Lung (tissue), 12 donors: ENCODE data around the gene ATRX. TPM values are rescaled to one million over a fixed set of nuclear protein-coding genes. Genes with fewer than 3 reads are reported as not detected.

ENCODE experiments used
- ATAC-seq: fragments of 200-7000 bp; cut with Tn5 transposase; one replicate; pipeline ENCODE4 v1.9.1; 2020; ENCODE audit warnings: moderate number of reproducible peaks; ENCODE audit not compliant: insufficient read depth, low FRiP score
- DNase-seq, 3 donors: peaks; one replicate each; pipeline ENCODE4 v3.0.0-alpha.2; 2013 to 2017
- H3K27ac ChIP-seq, 2 donors: one replicate each; pipeline ENCODE4 v1.5.1; 2013; ENCODE audit warnings: mild to moderate bottlenecking in 2 of 2, moderate library complexity in 2 of 2, control low read depth in 1 of 2, inconsistent platforms in 1 of 2, low read depth in 1 of 2, low read length in 1 of 2
- H3K27me3 ChIP-seq, 3 donors: one replicate each; pipeline ENCODE4 v1.5.1; 2013; ENCODE audit warnings: low read length in 2 of 3; ENCODE audit not compliant: control insufficient read depth in 3 of 3, insufficient read depth in 3 of 3
- H3K36me3 ChIP-seq, 4 donors: one replicate each; pipeline ENCODE4 v1.5.1; 2013; ENCODE audit warnings: low read length in 4 of 4, mild to moderate bottlenecking in 1 of 4, moderate library complexity in 1 of 4; ENCODE audit not compliant: control insufficient read depth in 4 of 4, insufficient read depth in 4 of 4
- H3K4me1 ChIP-seq, 5 donors: one replicate each; pipeline ENCODE4 v1.5.1; 2013; ENCODE audit warnings: low read length in 5 of 5, mild to moderate bottlenecking in 2 of 5, moderate library complexity in 1 of 5; ENCODE audit not compliant: control insufficient read depth in 5 of 5, insufficient read depth in 5 of 5
- H3K4me3 ChIP-seq: one replicate; pipeline ENCODE4 v1.5.1; 2013; ENCODE audit warnings: mild to moderate bottlenecking, control low read depth, moderate library complexity
- H3K9ac ChIP-seq, 2 donors: one replicate each; pipeline ENCODE4 v1.5.1; 2013; ENCODE audit warnings: low read length in 2 of 2, control low read depth in 1 of 2; ENCODE audit not compliant: insufficient read depth in 1 of 2
- H3K9me3 ChIP-seq, 4 donors: one replicate each; pipeline ENCODE4 v1.5.1; 2013; ENCODE audit warnings: low read length in 3 of 4, mild to moderate bottlenecking in 1 of 4, moderate library complexity in 1 of 4; ENCODE audit not compliant: control insufficient read depth in 4 of 4, insufficient read depth in 3 of 4
- CTCF ChIP-seq: IDR thresholded peaks from 2 replicates; pipeline ENCODE4 v1.5.1; 2012; ENCODE audit warnings: mild to moderate bottlenecking; ENCODE audit errors: control extremely low read depth, extremely low read depth
- WGBS, 2 donors: extraction: QIAGEN DNeasy Blood & Tissue Kit; methylation state at CpG; one replicate each; pipeline ENCODE4 v1.1.7; 2013; 5-methylcytosine and 5-hydroxymethylcytosine counted together
- polyA plus RNA-seq, 2 donors: library from polyadenylated mRNA; stranded (reverse); fragments of 200-250 nt; gene quantifications; one replicate each; pipeline ENCODE4 v1.2.1, GENCODE V29; 2013
- total RNA-seq, 2 donors: library from RNA; depleted of rRNA in 1 of 2; stranded (reverse); fragments of >200 nt in 1 of 2; gene quantifications; one replicate each; pipeline ENCODE4 v1.2.1, GENCODE V29; 2014 to 2021
- donor health status: control.
- donor health status: control.
- donor health status: Bipolar disorder and iron deficiency.
- donor health status: healthy.
- donor health status: DM: yes; HTN: yes; CAD: no.

The ATRX gene
- total and polyA plus RNA-seq, 4 donors: 10.6 to 208 (median 36.9) TPM

DNA sequence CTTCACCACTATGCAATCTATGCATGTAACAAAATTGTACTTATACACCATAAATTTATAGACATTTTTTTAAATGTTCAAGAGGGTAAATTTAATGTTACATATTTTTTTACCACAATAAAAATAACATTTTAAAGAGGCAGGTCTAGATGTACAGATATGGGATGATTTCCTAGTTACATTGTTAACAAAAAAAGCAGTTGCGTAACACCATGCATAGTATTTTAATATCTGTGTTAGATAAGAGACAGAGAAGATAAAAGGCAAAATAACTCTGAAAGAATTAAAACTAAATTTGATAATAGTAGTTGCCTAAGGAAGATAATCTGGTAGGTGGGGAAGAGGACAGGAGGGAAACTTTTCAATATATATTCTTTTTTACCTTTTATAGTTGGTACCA, 9.1 kb upstream of the ATRX start:
- no peaks in the 10 kb centered on the region for H3K4me1 ChIP-seq
- TF ChIP-seq CTCF: no peak
- H3K27me3 ChIP-seq: no peaks in the 10 kb centered on the region
- H3K9me3 ChIP-seq: no peaks in the 10 kb centered on the region
- H3K36me3 ChIP-seq: no peaks in the 10 kb centered on the region
- H3K4me3 ChIP-seq: no peak overlapping the region
- H3K9ac ChIP-seq: no peak overlapping the region
- ATAC-seq (no peak), DNase-seq (no peak)
- 99 to 100% methylated on average over 1 of the region's 1 CpG for WGBS, 2 donors
- H3K27ac ChIP-seq: no peak overlapping the region

GRCh38 chrX:77793946-77794345, 7.9 kb upstream of the ATRX start:
- Histone ChIP-seq H3K27me3 (no peaks in the 10 kb centered on the region), H3K27ac (no peak overlapping the region)
- no peak for ATAC-seq

GRCh38 chrX:77788050-77788449, 2.0 kb upstream of the ATRX start:
- no peaks in the 10 kb centered on the region for H3K36me3 ChIP-seq
- H3K9ac ChIP-seq: no peak overlapping the region
- H3K4me1 ChIP-seq: peaks cover 0 to 3% (median 0%) of the 10 kb centered on the region in 5 donors
- 41 to 70% methylated on average over 2 of the region's 2 CpGs for WGBS, 2 donors
- DNase-seq (peak in 2 of 3 donors; percentile 41 to 44), ATAC-seq (peak; percentile 54)
- no peak overlapping the region for H3K4me3 ChIP-seq
- no peaks in the 10 kb centered on the region for H3K27me3 ChIP-seq
- TF ChIP-seq CTCF: no peak
- H3K9me3 ChIP-seq: no peaks in the 10 kb centered on the region
- H3K27ac ChIP-seq: no peak overlapping the region

More at GRCh38 chrX:77793946-77794345, 7.9 kb upstream of the ATRX start:
- Histone ChIP-seq H3K4me1 (no peaks in the 10 kb centered on the region), H3K4me3 (no peak overlapping the region), H3K9ac (no peak overlapping the region), H3K9me3 (no peaks in the 10 kb centered on the region), H3K36me3 (no peaks in the 10 kb centered on the region)
- TF ChIP-seq CTCF: no peak
- WGBS, 2 donors: 76 to 87% methylated on average over 6 of the region's 6 CpGs
- DNase-seq: no peak

- H3K4me3 ChIP-seq: peak overlapping the region; percentile 65
- H3K4me1 ChIP-seq: peaks cover 0 to 4% (median 0%) of the 10 kb centered on the region in 5 donors
- TF ChIP-seq CTCF: no peak
- DNase-seq: no peak
- ATAC-seq: no peak
- no peaks in the 10 kb centered on the region for H3K36me3 ChIP-seq
- H3K9me3 ChIP-seq: no peaks in the 10 kb centered on the region
- peak overlapping the region; percentile 90 for H3K9ac ChIP-seq
- WGBS, 2 donors: 24 to 39% methylated on average over 5 of the region's 5 CpGs
- no peaks in the 10 kb centered on the region for H3K27me3 ChIP-seq
- H3K27ac ChIP-seq: peak overlapping the region; percentile 84 to 96
These were observed 307 bp upstream of the ATRX start for GRCh38 chrX:77786365-77786680.
